Esophagus squamous epithelium (tissue), 4 donors: ENCODE results near the gene SPDYC.

Source experiments
- POLR2A ChIP-seq, 4 donors: fragments of 450-650 bp; IDR thresholded peaks; one replicate each; pipeline ENCODE4 v1.6.1; 2017; ENCODE audit warnings: antibody characterized with exemption in 4 of 4, mild to moderate bottlenecking in 4 of 4, moderate library complexity in 3 of 4
- TF ChIP-seq, protein P1 (sequence below), 6 experiments: fragments of 450-650 bp in 4 of 6; fragments of 200-600 bp in 2 of 6; sonication (generic) in 2 of 6; IDR thresholded peaks; one replicate each; pipeline ENCODE4 v1.5.1; 2016 to 2019; ENCODE audit warnings: antibody characterized with exemption in 6 of 6, mild to moderate bottlenecking in 4 of 6, moderate library complexity in 4 of 6

DNA sequence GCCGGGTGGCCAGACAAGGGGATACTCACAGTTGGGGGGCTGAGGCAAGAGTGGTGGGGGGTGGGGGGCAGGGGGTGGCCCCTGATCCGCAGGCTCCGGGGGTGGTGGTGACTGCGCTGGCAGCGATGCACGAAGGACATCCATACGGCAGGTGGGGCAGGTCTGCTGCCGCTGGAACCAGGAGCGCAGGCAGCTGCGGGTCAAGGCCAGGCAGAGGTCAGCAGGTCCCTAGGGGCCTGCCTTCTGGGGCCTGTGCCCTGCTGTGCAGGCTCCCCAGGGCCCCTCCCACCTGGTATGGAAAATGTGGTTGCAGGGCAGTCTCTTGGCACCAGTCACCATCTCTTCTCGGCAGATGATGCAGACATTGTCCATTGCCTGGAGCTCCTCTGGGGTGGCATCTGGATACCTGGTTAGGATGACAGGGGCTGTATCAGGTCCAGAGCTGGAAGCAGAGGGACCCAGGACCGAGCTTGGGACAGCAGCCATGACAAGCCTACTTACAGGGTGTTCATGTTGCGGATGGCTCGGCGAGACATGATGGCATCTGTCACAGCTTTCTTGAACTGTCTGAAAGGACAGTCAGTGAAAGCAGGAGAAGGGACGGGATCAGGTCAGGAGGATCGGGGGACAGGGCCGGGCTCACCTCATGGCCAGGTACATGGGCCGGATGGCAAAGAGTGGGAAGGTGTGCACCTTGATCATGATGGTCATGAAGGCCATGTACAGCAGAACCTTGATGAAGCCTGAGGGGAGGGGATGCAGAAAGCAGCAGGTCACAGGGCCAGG lies 39.2 kb upstream of the SPDYC start:
- TF ChIP-seq, protein P1, sequence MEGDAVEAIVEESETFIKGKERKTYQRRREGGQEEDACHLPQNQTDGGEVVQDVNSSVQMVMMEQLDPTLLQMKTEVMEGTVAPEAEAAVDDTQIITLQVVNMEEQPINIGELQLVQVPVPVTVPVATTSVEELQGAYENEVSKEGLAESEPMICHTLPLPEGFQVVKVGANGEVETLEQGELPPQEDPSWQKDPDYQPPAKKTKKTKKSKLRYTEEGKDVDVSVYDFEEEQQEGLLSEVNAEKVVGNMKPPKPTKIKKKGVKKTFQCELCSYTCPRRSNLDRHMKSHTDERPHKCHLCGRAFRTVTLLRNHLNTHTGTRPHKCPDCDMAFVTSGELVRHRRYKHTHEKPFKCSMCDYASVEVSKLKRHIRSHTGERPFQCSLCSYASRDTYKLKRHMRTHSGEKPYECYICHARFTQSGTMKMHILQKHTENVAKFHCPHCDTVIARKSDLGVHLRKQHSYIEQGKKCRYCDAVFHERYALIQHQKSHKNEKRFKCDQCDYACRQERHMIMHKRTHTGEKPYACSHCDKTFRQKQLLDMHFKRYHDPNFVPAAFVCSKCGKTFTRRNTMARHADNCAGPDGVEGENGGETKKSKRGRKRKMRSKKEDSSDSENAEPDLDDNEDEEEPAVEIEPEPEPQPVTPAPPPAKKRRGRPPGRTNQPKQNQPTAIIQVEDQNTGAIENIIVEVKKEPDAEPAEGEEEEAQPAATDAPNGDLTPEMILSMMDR (IDR thresholded peaks at IDR 0.05), result no peak
- TF ChIP-seq POLR2A (IDR thresholded peaks at IDR 0.05), result no peak
